Upper lobe of left lung (tissue), 4 donors: ENCODE results near the gene RPS5.

Experiments used
- CTCF ChIP-seq, 6 experiments: fragments of 450-650 bp in 4 of 6; fragments of 200-600 bp in 2 of 6; sonication (generic) in 2 of 6; IDR thresholded peaks; one replicate each; pipeline ENCODE4 v1.5.1; 2016 to 2019; ENCODE audit warnings: antibody characterized with exemption in 6 of 6
- POLR2AphosphoS5 ChIP-seq, 2 donors: sonication (generic); formaldehyde crosslinking; IDR thresholded peaks; one replicate each; pipeline ENCODE4 v1.5.1; 2017; ENCODE audit warnings: antibody characterized with exemption in 2 of 2

GRCh38 chr19:58398545-58398944 is 11.5 kb downstream of the RPS5 start:
- TF ChIP-seq CTCF (IDR thresholded peaks at IDR 0.05) (no peak), POLR2AphosphoS5 (IDR thresholded peaks at IDR 0.05) (no peak)
